A673 (cell line): ENCODE results near the gene MVD. TPM values are rescaled to one million over a fixed set of nuclear protein-coding genes. Genes with fewer than 3 reads are reported as not detected.

Source experiments
- BruUV-seq: library from RNA; stranded (reverse); fragments of 400-500 nt; replicated peaks from 2 replicates; lab custom pipeline; 2021; lab: Mats Ljungman, UMichigan
- CTCF ChIA-PET: fragments of 300-600 bp; sonication (Branson Sonifier 250); formaldehyde crosslinking; loops from one replicate; lab custom pipeline; 2022; ENCODE audit warnings: antibody characterized with exemption; lab: Charles Lee
- POLR2A ChIA-PET: fragments of 300-600 bp; sonication (Branson Sonifier 250); formaldehyde crosslinking; loops from one replicate; lab custom pipeline; 2022; ENCODE audit warnings: antibody characterized with exemption; ENCODE audit not compliant: low non-redundant PET; lab: Charles Lee
- DNase-seq: peaks from one replicate; pipeline ENCODE4 v3.0.0-alpha.2; 2015; ENCODE audit warnings: low spot score
- H3K27ac ChIP-seq: fragments of 200-600 bp; sonication (generic); 2 replicates; pipeline ENCODE4 v1.5.1; 2016; ENCODE audit warnings: mixed run types, low read depth, mild to moderate bottlenecking, mixed read lengths, antibody characterized with exemption, low read length; ENCODE audit not compliant: poor library complexity, severe bottlenecking
- H3K27me3 ChIP-seq: fragments of 200-600 bp; sonication (generic); replicated peaks from 2 replicates; pipeline ENCODE4 v1.6.1; 2017; ENCODE audit warnings: mixed run types, low read depth, mild to moderate bottlenecking, mixed read lengths, antibody characterized with exemption, low read length; ENCODE audit not compliant: insufficient read depth, poor library complexity
- H3K36me3 ChIP-seq: fragments of 200-600 bp; sonication (generic); 2 replicates; pipeline ENCODE4 v1.6.1; 2016; ENCODE audit warnings: mixed run types, mild to moderate bottlenecking, mixed read lengths, antibody characterized with exemption, low read length; ENCODE audit not compliant: insufficient read depth, poor library complexity, severe bottlenecking
- H3K4me1 ChIP-seq: fragments of 200-600 bp; sonication (generic); 2 replicates; pipeline ENCODE4 v1.6.1; 2017; ENCODE audit warnings: mixed run types, mild to moderate bottlenecking, mixed read lengths, antibody characterized with exemption, low read length; ENCODE audit not compliant: insufficient read depth, poor library complexity, severe bottlenecking
- H3K4me3 ChIP-seq: fragments of 200-600 bp; sonication (generic); 2 replicates; pipeline ENCODE4 v1.5.1; 2016; ENCODE audit warnings: low read depth, mixed run types, mild to moderate bottlenecking, mixed read lengths, low read length; ENCODE audit not compliant: poor library complexity, severe bottlenecking
- H3K9me3 ChIP-seq: fragments of 200-600 bp; sonication (generic); 2 replicates; pipeline ENCODE4 v1.6.1; 2016; ENCODE audit warnings: mixed run types, low read depth, mild to moderate bottlenecking, mixed read lengths, antibody characterized with exemption, low read length; ENCODE audit not compliant: poor library complexity, severe bottlenecking
- EZH2 ChIP-seq: fragments of 200-600 bp; sonication (generic); IDR thresholded peaks from 2 replicates; pipeline ENCODE4 v1.6.1; 2017; ENCODE audit warnings: borderline replicate concordance, low read depth, mild to moderate bottlenecking, mixed read lengths, antibody characterized with exemption, low read length; ENCODE audit not compliant: poor library complexity, severe bottlenecking
- intact Hi-C: fragments of 100-400 bp; cut with micrococcal nuclease; formaldehyde crosslinking; loops from one replicate; pipeline ENCODE4 v1.10.0; 2022; ENCODE audit not compliant: unreplicated experiment
- total RNA-seq: library from RNA; stranded (reverse); gene quantifications from 2 replicates; pipeline ENCODE4 v1.2.3, GENCODE V29; 2021
- TF ChIP-seq, protein P1 (sequence below): fragments of 300-800, 200-600 bp; sonication (generic); conservative IDR thresholded peaks from 2 replicates; pipeline ENCODE4 v1.5.1; 2017; ENCODE audit warnings: low read depth, mild to moderate bottlenecking, antibody characterized with exemption, low read length, moderate library complexity, mixed read lengths

MVD gene
- total RNA-seq, 1 experiment from 2014 or later = 131 TPM

DNA sequence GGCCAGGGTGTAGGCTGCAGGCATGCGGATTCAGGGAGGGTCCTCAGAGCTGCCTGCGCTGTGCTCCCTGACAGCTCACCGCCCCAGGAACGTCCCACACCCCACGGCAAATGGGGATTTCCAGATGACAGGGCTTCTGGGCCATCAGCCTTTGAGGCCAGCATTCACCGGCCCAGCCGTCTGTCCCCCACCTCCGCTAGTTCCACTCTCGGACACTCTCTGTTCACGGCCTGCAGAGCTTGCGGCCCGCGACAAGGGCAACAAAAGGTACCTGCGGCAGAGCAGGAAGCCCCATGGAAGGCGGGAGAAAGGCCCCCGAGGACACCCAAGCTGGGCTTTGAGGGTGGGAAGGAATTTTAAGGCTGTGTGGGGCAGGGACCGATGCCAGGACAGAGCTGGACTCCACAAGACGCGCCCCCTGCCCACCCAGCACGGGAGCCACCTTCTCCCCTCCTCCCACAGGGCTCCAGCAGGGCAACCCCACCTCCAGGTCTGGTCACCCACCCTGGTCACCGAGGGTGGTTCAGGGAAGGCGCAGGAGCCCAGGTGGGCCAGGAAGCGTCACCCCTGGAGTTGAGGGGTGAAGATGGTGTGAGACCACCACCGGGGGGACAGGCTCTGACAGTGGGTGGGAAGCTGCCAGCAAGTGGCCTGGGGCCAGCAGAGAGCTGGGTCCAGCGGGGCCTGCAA is 6.5 kb downstream of the MVD start:
- Histone ChIP-seq H3K36me3 (peaks cover 57% of the 10 kb centered on the region), H3K9me3 (no peaks in the 10 kb centered on the region), H3K4me1 (peaks cover 4% of the 10 kb centered on the region), H3K4me3 (no peak overlapping the region), H3K27me3 (no peaks in the 10 kb centered on the region), H3K27ac (no peak overlapping the region)
- BruUV-seq = no TSS peak
- CTCF ChIA-PET = no interaction called here
- TF ChIP-seq EZH2 = no peak
- TF ChIP-seq, protein P1, sequence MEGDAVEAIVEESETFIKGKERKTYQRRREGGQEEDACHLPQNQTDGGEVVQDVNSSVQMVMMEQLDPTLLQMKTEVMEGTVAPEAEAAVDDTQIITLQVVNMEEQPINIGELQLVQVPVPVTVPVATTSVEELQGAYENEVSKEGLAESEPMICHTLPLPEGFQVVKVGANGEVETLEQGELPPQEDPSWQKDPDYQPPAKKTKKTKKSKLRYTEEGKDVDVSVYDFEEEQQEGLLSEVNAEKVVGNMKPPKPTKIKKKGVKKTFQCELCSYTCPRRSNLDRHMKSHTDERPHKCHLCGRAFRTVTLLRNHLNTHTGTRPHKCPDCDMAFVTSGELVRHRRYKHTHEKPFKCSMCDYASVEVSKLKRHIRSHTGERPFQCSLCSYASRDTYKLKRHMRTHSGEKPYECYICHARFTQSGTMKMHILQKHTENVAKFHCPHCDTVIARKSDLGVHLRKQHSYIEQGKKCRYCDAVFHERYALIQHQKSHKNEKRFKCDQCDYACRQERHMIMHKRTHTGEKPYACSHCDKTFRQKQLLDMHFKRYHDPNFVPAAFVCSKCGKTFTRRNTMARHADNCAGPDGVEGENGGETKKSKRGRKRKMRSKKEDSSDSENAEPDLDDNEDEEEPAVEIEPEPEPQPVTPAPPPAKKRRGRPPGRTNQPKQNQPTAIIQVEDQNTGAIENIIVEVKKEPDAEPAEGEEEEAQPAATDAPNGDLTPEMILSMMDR = no peak
- intact Hi-C loops = no loop called here
- POLR2A ChIA-PET = no interaction called here
- no peak for DNase-seq

DNA sequence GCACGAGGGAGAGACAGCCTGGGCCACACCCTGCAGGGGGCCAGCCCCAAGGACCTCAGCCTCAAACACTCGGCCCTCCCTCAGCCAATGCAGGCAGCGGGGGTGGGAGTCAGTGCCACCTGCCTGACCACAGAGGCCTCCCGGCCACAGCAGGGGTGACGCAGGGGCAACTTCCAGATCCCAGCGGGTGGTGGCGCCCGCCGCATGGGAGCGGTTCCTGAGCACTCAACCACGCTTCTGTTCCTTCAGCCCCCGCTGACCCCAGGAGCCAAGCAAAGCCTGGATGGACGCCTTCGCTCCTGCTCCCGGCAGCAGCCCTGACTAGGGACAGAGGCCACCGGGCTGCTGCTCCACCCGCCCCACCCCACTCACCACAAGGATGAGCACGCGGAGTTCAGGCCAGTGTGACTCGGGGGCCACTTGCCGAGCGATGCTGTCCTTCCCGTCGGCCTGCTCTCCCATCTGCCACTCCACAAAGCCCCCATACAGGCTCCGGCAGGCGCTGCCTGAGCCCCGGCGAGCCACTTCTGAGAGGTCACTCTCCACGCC is 7.1 kb downstream of the MVD start:
- DNase-seq = no peak
- no peak overlapping the region for H3K27ac ChIP-seq
- no peaks in the 10 kb centered on the region for H3K27me3 ChIP-seq
- no peaks in the 10 kb centered on the region for H3K9me3 ChIP-seq
- BruUV-seq = no TSS peak
- TF ChIP-seq, protein P1 = no peak
- TF ChIP-seq EZH2 = no peak
- peaks cover 57% of the 10 kb centered on the region for H3K36me3 ChIP-seq
- ChIA-PET CTCF (no interaction called here), POLR2A (no interaction called here)
- intact Hi-C loops = no loop called here
- H3K4me3 ChIP-seq = no peak overlapping the region
- peaks cover 8% of the 10 kb centered on the region for H3K4me1 ChIP-seq

DNA sequence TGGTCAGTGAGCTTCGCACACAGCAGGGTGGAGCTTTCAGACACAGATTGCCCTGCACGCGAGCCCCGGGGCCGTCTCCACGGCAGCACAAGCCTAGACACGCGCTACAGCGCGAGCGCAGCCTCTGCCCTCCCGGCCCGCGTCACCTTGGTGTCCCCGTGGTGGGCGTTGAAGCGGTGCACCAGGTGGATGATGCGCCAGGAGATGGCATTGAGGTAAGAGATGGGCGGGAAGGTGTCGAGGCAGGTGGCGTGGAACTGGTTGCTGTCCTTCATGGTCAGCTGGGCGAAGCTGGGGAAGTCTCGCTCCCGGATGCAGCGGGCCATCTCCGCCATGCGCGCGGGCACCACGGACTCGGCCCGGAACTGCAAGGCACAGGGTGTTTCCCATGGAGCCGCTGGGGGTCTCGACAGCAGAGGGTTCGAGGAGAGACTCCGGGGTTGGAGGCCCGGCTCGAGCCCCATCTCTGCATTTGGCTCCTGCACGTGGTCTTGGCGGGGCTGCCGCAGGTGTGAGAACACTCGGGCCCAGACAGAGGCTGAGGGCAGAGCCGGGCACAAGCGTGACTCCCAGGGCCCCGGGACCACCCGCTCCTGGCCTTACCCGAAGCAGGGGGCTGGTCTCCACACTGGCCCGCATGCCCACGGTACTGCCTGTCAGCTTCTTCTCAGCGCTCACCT is 7.7 kb downstream of the MVD start:
- Histone ChIP-seq H3K27ac (no peak overlapping the region), H3K4me3 (no peak overlapping the region), H3K27me3 (no peaks in the 10 kb centered on the region), H3K9me3 (no peaks in the 10 kb centered on the region), H3K4me1 (peaks cover 10% of the 10 kb centered on the region), H3K36me3 (peaks cover 57% of the 10 kb centered on the region)
- no TSS peak for BruUV-seq
- CTCF ChIA-PET = no interaction called here
- no peak for TF ChIP-seq EZH2
- TF ChIP-seq, protein P1 = no peak
- no peak for DNase-seq
- POLR2A ChIA-PET = no interaction called here
- intact Hi-C loops = no loop called here
